Measurements from ENCODE around the gene LRRC7.

DNA sequence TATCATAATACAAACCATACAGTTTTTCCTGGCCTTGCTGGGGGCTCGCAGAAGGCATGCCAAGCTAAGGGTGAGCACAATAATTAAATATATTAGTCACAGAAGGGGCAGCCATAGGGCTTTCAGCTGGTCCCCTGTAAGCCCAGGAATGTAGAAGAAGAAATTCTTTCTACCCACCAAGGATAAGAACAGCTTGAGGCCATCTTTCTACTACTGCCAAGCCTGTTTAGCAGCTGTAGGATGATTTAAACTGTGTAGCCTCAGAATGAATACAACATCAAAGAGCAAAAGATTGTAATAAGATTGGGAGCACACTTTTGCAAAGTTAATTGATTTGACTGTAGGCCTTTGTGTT, 171.5 kb downstream of the LRRC7 start:
- TF ChIP-seq, protein P1, sequence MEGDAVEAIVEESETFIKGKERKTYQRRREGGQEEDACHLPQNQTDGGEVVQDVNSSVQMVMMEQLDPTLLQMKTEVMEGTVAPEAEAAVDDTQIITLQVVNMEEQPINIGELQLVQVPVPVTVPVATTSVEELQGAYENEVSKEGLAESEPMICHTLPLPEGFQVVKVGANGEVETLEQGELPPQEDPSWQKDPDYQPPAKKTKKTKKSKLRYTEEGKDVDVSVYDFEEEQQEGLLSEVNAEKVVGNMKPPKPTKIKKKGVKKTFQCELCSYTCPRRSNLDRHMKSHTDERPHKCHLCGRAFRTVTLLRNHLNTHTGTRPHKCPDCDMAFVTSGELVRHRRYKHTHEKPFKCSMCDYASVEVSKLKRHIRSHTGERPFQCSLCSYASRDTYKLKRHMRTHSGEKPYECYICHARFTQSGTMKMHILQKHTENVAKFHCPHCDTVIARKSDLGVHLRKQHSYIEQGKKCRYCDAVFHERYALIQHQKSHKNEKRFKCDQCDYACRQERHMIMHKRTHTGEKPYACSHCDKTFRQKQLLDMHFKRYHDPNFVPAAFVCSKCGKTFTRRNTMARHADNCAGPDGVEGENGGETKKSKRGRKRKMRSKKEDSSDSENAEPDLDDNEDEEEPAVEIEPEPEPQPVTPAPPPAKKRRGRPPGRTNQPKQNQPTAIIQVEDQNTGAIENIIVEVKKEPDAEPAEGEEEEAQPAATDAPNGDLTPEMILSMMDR (IDR thresholded peaks at IDR 0.05; ENCODE audit: low read length): no peak
- no peak for TF ChIP-seq EZH2 (IDR thresholded peaks at IDR 0.05; ENCODE audit: borderline replicate concordance, low read length)
